Measurements from ENCODE around the gene NCF4. TPM values are rescaled to one million over a fixed set of nuclear protein-coding genes. Genes with fewer than 3 reads are reported as not detected.
A peak's percentile ranks its signal among the peaks of the same experiment; 100 is the strongest.

NCF4 gene
- total and polyA plus RNA-seq, 9 of the 15 experiments (the other 6 are each of a cell fraction or from before 2014, with no cell fraction given), result 0.04 to 0.95 (median 0.33) TPM

DNA sequence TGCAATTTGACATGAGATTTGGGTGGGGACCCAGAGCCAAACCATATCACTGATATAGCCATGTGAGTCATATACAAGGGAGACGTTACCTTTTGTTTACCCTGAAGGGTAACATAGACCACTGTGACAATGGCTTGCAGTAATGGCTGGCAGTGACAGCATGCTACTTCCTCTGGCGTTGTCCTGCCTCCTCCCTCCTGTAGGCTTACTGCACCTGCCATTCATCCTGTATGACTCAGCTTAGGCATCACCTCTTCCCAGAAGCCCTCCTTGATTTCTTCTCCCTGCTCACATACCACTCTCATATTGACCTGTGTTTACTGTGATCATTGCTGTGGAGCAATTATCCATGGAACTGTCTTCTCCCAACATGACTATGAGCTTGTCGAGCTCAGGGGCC lies 32.0 kb upstream of the NCF4 start (continued):
- TF ChIP-seq, protein P1, sequence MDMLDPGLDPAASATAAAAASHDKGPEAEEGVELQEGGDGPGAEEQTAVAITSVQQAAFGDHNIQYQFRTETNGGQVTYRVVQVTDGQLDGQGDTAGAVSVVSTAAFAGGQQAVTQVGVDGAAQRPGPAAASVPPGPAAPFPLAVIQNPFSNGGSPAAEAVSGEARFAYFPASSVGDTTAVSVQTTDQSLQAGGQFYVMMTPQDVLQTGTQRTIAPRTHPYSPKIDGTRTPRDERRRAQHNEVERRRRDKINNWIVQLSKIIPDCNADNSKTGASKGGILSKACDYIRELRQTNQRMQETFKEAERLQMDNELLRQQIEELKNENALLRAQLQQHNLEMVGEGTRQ (CRISPR knock-in tag; IDR thresholded peaks at IDR 0.05), result peak; percentile 58
- TF ChIP-seq SOX6 (IDR thresholded peaks at IDR 0.05), result no peak
- TF ChIP-seq L3MBTL2 (IDR thresholded peaks at IDR 0.05), result 0 out of 2 replicates have a peak, but pooled peaks have one; percentile 24
- no peak for TF ChIP-seq U2AF1 (optimal IDR thresholded peaks at IDR 0.05; ENCODE audit: low read depth, low read length)
- TF ChIP-seq SAP30 (IDR thresholded peaks at IDR 0.05; ENCODE audit: borderline replicate concordance, insufficient read depth, low read depth, low read length, poor library complexity, severe bottlenecking), result no peak
- TF ChIP-seq JUND (IDR thresholded peaks at IDR 0.05; ENCODE audit: borderline replicate concordance, low read depth, low read length), result peak; percentile 96
- peak; percentile 96 for TF ChIP-seq JUND (tag; IDR thresholded peaks at IDR 0.05; ENCODE audit: borderline replicate concordance, low read depth, low read length)
- TF ChIP-seq DNMT1 (IDR thresholded peaks at IDR 0.05), result no peak
- no peak for TF ChIP-seq ZNF780A (CRISPR knock-in tag; IDR thresholded peaks at IDR 0.05)
- peak; percentile 99 for TF ChIP-seq ZFP36 (IDR thresholded peaks at IDR 0.05; ENCODE audit: low read depth, low read length, partially characterized antibody)
- peak; percentile 88 for TF ChIP-seq RAD51 (IDR thresholded peaks at IDR 0.05; ENCODE audit: borderline replicate concordance, low read depth)
- no peak for TF ChIP-seq KLF1 (tag; IDR thresholded peaks at IDR 0.05)
- TF ChIP-seq DPF2 (IDR thresholded peaks at IDR 0.05), result no peak
- no peak for TF ChIP-seq MIER1 (IDR thresholded peaks at IDR 0.05; ENCODE audit: low read depth)
- TF ChIP-seq ZNF707 (CRISPR knock-in tag; conservative IDR thresholded peaks at IDR 0.05), result no peak
- TF ChIP-seq ZNF347 (CRISPR knock-in tag; IDR thresholded peaks at IDR 0.05; ENCODE audit: low read depth), result no peak
- no peak for TF ChIP-seq TARDBP (IDR thresholded peaks at IDR 0.05)

All from K562 (cell line).